Measurements from ENCODE around the gene SCAMP1. TPM values are rescaled to one million over a fixed set of nuclear protein-coding genes. Genes with fewer than 3 reads are reported as not detected.

The SCAMP1 gene
- total and polyA plus RNA-seq, 2 of the 13 experiments (the other 11 are each of a cell fraction or from before 2014, with no cell fraction given): 18.2 to 33.7 TPM

- Histone ChIP-seq H3K36me3 (replicated peaks in 1 of 2; ENCODE audit: control insufficient read depth in 1 of 2, insufficient read depth in 2 of 2, low read length in 2 of 2) (no peaks in the 10 kb centered on the region), H3K4me2 (ENCODE audit: low read depth, low read length) (peak overlapping the region; percentile 91), H4K20me1 (ENCODE audit: insufficient read depth, low read length) (no peaks in the 10 kb centered on the region), H3K27ac (ENCODE audit: extremely low read length, insufficient read depth, low read length) (no peak overlapping the region), H3K79me2 (ENCODE audit: insufficient read depth, low read length) (peaks cover 46% of the 10 kb centered on the region), H3K9ac (ENCODE audit: insufficient read depth, low read depth, low read length) (no peak overlapping the region), H3K4me1 (ENCODE audit: insufficient read depth, low read length) (peaks cover 32% of the 10 kb centered on the region), H3K9me3 (ENCODE audit: low read length) (no peaks in the 10 kb centered on the region), H2AFZ (ENCODE audit: low read length) (no peak overlapping the region), H3K27me3 (ENCODE audit: control insufficient read depth in 1 of 2, insufficient read depth in 2 of 2, low read length in 2 of 2) (no peaks in the 10 kb centered on the region; a peak in 1 of 5 replicates), H3K4me3 (replicated peaks in 1 of 3; ENCODE audit: insufficient read depth in 1 of 3, low read depth in 2 of 3, low read length in 3 of 3) (peak overlapping the region in 1 of 3 experiments; percentile 99; a peak in 2 of 6 replicates)
- FAIRE-seq: no peak
- ChIA-PET CTCF (ENCODE audit: low intra/inter-chr PET ratio, low total read pairs) (no interaction called here), POLR2A (no interaction called here)
- no peak for ATAC-seq
- in situ Hi-C loops (cut with HindIII; ENCODE audit: extremely low pct_ligation_motif_present, low pct_unique_long_range_greater_than_20kb): loop anchor here (5.0 kb wide), 1 partner anchor 70 kb away; the partner anchor contains the start of gene AP3B1
- no peak for DNase-seq (ENCODE audit: low spot score)
- 77% methylated on average over 3 of the region's 3 CpGs for whole genome bisulfite sequencing (ENCODE audit: low lambda C conversion rate)
- TF ChIP-seq REST (IDR thresholded peaks at IDR 0.05; ENCODE audit: borderline replicate concordance in 1 of 2, low read depth in 1 of 2, low read length in 2 of 2) (no peak), ZMAT5 (CRISPR knock-in tag; IDR thresholded peaks at IDR 0.05; ENCODE audit: borderline replicate concordance, low read depth) (no peak), ZFP62 (CRISPR knock-in tag; IDR thresholded peaks at IDR 0.05) (no peak), SAFB2 (CRISPR knock-in tag; IDR thresholded peaks at IDR 0.05; ENCODE audit: borderline replicate concordance, low read depth) (no peak), ZSCAN21 (CRISPR knock-in tag; IDR thresholded peaks at IDR 0.05; ENCODE audit: borderline replicate concordance) (no peak), ZNF784 (CRISPR knock-in tag; IDR thresholded peaks at IDR 0.05; ENCODE audit: borderline replicate concordance) (no peak), ZBTB2 (CRISPR knock-in tag; IDR thresholded peaks at IDR 0.05; ENCODE audit: low read depth) (no peak), ZNF33B (CRISPR knock-in tag; IDR thresholded peaks at IDR 0.05) (no peak), ZNF558 (CRISPR knock-in tag; IDR thresholded peaks at IDR 0.05; ENCODE audit: borderline replicate concordance) (no peak), RNF2 (conservative IDR thresholded peaks at IDR 0.05; ENCODE audit: low read depth) (no peak), HOXD1 (CRISPR knock-in tag; IDR thresholded peaks at IDR 0.05) (no peak), ZBTB21 (CRISPR knock-in tag; IDR thresholded peaks at IDR 0.05) (no peak), MLLT10 (CRISPR knock-in tag; IDR thresholded peaks at IDR 0.05) (no peak), DRAP1 (CRISPR knock-in tag; IDR thresholded peaks at IDR 0.05) (no peak), ELF4 (CRISPR knock-in tag; IDR thresholded peaks at IDR 0.05; ENCODE audit: borderline replicate concordance) (no peak), NR2F6 (IDR thresholded peaks at IDR 0.05) (no peak), NR2F6 (CRISPR knock-in tag; IDR thresholded peaks at IDR 0.05) (no peak), ATF4 (CRISPR knock-in tag; IDR thresholded peaks at IDR 0.05) (no peak)
- no TSS peak for BruUV-seq (replicated peaks)
- intact Hi-C loops (cut with micrococcal nuclease; ENCODE audit: unreplicated experiment): no loop called here
These were observed 1.8 kb downstream of the SCAMP1 start for GRCh38 chr5:78362220-78362619.

Measured in HepG2 (cell line).